Fibroblast of the aortic adventitia (primary cell): ENCODE measurements around the gene CWC27. TPM values are rescaled to one million over a fixed set of nuclear protein-coding genes. Genes with fewer than 3 reads are reported as not detected.
A peak's percentile ranks its signal among the peaks of the same experiment; 100 is the strongest.

Experiments
- DNase-seq: peaks from one replicate; pipeline ENCODE4 v3.0.0-alpha.2; 2010; ENCODE audit warnings: low read depth
- H3K4me3 ChIP-seq: 2 replicates; pipeline ENCODE4 v1.5.1; 2011; ENCODE audit warnings: low read depth, mild to moderate bottlenecking, control low read depth, low read length, moderate library complexity
- total RNA-seq: library from RNA; depleted of rRNA; stranded (reverse); fragments of >200 nt; gene quantifications from 2 replicates; pipeline ENCODE4 v1.2.3, GENCODE V29; 2012; ENCODE audit warnings: low replicate concordance
- TF ChIP-seq, protein P1 (sequence below): IDR thresholded peaks from 2 replicates; pipeline ENCODE4 v1.5.1; 2011; ENCODE audit warnings: mild to moderate bottlenecking, low read length, control low read depth, inconsistent platforms; ENCODE audit not compliant: insufficient read depth

CWC27 gene
- total RNA-seq, 1 donor, result 22.6 TPM

- no peak overlapping the region for H3K4me3 ChIP-seq
- DNase-seq, result peak; percentile 42
- TF ChIP-seq, protein P1, sequence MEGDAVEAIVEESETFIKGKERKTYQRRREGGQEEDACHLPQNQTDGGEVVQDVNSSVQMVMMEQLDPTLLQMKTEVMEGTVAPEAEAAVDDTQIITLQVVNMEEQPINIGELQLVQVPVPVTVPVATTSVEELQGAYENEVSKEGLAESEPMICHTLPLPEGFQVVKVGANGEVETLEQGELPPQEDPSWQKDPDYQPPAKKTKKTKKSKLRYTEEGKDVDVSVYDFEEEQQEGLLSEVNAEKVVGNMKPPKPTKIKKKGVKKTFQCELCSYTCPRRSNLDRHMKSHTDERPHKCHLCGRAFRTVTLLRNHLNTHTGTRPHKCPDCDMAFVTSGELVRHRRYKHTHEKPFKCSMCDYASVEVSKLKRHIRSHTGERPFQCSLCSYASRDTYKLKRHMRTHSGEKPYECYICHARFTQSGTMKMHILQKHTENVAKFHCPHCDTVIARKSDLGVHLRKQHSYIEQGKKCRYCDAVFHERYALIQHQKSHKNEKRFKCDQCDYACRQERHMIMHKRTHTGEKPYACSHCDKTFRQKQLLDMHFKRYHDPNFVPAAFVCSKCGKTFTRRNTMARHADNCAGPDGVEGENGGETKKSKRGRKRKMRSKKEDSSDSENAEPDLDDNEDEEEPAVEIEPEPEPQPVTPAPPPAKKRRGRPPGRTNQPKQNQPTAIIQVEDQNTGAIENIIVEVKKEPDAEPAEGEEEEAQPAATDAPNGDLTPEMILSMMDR, result no peak
These were observed 65.3 kb downstream of the CWC27 start for GRCh38 chr5:64834037-64834436.

- H3K4me3 ChIP-seq, result no peak overlapping the region
- TF ChIP-seq, protein P1, result no peak
- DNase-seq, result no peak
These were observed 65.9 kb downstream of the CWC27 start for GRCh38 chr5:64834611-64835010.

DNA sequence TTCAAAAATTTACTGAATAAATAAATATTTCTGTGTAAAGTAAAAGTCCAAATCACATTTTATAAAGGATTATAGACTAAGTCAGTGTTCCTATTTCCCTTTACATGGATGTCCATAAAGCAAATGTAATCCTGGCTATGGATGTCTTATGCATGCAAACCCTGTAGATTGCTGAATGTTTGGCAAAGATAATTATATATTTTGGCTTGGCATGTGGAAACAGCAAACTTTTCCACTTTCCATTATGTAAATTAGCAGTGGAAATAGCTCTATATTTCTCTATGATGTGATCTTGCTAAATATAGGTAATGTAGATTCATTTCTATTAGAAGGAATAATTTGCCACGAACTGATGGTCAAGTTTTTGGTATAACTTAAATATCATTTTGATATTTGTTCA lies 66.5 kb downstream of the CWC27 start:
- H3K4me3 ChIP-seq, result no peak overlapping the region
- DNase-seq, result no peak
- TF ChIP-seq, protein P1, result no peak

- TF ChIP-seq, protein P1, result no peak
- H3K4me3 ChIP-seq, result no peak overlapping the region
- peak; percentile 35 for DNase-seq
These were observed 67.5 kb downstream of the CWC27 start for GRCh38 chr5:64836190-64836755.

DNA sequence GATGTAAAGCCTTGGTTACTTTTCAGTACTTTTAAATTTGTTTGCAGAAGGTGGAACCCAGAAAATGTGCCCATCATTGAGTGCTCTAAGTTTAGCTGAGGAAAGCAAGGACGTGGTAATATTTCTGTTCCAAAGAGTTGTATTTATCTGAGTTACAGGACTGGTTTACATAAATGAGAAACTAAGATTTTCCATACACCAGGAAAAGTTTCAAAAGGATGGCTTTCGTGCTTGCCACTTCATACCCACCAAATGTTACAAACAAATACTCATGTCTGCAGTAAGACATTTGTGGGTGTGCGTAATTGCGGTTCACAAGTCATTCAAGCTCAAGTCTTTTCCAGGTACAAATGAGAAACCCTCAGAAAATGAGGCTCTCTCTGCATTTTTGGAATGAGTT lies 68.1 kb downstream of the CWC27 start:
- TF ChIP-seq, protein P1, result no peak
- no peak overlapping the region for H3K4me3 ChIP-seq
- DNase-seq, result no peak

DNA sequence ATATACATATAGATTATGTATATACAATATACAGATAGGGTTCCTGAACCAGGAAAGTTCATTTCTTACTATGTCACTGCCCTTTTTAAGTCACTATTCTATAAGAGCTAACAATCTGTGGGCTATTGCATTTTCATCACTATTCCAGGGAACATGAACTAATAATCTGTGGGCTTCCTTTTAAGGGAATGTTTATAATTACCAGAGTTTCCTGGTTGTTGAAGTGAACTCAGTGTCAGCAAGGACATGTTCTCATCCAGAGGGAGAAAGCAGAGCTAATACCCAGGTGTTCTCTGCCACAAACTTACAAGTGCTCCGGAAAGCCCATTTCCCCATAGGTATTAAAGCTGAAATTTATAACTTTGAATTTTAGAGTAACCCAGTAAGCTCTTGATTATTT lies 69.6 kb downstream of the CWC27 start:
- DNase-seq, result no peak
- TF ChIP-seq, protein P1, result no peak
- no peak overlapping the region for H3K4me3 ChIP-seq

DNA sequence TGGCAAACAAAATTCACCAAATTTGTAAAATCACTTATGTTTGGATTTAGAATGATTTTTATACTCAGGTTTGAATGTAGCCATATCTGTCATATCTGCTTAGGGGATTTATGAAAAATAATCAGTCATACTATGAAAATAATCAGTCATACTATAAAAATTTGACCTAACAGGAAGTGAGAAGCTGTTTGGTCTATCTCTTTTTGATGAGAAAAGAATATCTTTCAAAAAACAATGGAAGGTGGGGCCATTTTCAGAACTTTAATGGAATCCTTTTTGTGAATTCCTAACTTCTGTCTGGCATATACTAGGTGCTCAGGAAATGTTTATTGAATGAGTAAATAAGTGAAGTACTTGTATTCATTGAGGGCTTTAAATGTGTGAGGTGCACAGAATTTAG lies 70.1 kb downstream of the CWC27 start:
- peak; percentile 23 for DNase-seq
- TF ChIP-seq, protein P1, result no peak

More for the DNA sequence above, 70.1 kb downstream of the CWC27 start:
- no peak overlapping the region for H3K4me3 ChIP-seq
